ENCODE measurements around the gene PGGHG. TPM values are rescaled to one million over a fixed set of nuclear protein-coding genes. Genes with fewer than 3 reads are reported as not detected.

The PGGHG gene
- total RNA-seq, result 8.9 and 13.2 TPM in 2 replicates

DNA sequence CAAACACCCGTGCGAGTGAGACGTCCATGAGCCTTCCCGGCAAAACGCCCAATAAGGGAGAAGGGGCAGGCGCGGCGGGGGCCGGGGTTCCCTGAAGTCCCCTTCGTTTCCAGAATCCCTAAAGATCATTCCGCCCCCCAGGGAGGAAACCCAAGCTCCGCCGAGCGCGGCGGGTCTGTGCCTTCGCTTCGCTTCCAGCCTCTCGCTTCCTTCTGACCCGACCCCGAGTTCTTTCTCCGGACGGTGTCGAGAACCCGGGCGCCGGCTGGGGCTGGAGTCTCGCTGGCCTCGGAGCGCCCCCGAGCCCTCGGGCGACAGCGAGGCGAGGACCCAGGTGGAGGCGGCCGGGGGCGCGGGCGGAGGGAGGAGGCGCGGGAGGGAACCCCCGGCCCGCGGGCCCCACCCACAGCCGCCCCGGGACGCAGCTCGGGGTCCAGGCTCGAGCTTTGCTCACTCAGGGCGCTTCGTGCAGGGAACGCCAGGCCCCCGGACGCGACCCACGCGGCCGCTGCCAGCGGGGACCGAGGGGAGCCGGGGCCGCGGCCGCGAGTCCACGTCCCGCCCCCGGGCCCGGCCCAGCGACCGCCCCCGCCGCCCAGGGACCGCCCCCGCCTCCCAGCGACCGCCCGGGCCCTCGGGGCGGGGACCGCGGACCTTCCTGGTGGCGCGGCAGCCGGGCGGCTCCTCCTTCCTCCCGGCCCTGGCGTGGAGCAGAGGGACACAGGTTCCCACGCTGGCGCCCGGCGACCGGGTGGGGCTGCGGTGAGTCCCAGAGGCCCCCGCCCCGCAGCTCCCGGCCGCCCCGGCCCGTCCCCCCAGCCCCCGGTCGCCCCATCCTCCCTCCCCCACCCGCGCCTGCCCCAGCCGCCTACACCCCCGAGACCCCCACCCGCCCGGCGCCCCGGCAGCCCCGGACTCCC, at the start of gene PGGHG:
TSS of gene PGGHG (plus strand) at position 649 of the 920 bp plus-strand sequence. CDS start 691 bp downstream, outside the sequence.

DNA sequence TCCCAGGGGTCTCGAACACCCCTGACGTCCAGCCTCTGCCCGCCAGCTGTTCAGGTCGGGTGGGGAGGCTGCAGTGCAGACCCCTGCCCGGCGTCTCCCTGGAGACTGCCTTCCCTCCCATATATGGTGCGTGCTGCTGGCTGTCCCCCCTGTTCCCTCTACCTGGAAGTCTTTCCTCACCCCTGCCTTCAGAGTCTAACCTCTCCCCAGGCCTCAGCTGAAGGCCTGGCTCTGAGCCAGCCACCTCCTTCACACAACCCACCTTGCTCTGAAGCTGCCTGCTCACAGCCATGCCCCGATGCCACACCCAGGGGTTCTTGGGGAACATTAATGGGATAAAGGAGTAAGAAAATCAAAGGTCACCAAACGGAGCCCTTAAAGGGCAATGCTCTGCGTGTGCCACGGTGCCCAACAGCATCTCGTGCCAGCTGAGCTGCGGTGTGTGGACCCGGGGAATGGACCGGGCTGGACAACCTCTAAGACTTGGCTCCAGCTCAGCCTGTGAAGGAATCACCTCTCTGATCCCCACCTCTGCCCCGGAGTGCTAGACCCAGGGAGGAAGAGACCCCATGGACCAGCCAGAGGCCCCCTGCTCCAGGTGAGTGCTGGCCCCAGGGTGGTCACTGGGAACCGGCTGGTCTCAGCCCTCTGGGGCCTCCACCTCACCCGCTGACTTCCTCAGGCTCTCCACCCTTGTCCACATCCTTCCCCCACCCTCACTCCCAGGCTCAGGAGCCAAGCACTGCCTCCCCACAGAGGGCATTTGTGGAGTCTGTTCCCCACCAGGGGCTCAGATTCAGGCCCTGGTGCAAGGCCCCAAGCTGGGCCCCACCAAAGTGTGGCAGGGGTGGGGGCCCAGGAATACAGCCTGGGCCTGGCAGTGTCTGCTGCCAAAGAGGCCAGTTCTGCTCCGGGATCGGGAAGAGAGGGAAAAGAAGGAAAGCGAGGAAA, 10.7 kb upstream of the PGGHG start, which contains the start of gene NLRP6:
TSS of gene NLRP6 (plus strand) at position 407 of the 951 bp plus-strand sequence. CDS start at position 570, 163 bp downstream.

DNA sequence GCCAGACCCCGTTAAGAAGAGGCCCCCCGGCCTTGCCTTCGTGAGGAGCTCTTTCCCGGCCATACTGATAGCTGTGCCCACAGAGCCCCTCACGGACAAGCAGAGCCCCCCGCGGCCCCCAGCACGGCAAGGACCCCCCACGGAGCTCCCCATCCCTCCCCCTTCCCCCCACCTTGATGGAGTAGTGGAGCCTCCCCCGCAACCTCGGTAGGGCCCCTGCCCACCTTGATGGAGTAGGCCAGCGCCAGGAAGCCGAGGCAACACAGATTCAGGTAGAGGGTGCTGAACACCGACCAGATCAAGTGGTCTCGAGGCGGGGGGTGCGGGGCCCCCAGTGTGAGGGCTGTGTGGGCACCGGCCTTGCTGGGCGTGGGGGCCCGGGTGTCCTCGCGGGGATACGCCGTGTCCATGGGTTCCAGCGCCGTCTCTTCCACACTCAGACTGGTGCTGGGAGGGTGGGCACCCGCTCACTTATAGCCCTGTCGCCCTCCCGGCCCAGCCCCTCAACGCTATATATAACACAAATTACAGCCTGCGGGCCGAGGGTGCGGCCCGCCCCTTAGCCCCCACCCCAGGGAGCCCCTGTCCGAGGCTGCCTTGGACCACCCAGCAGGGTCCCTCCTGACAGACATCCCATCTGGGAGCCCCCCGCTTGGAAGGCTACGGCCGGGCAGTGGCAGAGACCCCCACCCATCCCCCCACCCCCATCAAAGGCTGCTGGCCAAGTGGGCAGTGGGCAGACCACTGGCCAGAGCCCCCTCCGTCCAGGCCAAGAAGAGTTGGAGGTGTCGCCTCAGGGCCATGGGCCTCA, 10.4 kb downstream of the PGGHG start, which contains the start of gene IFITM5:
TSS of gene IFITM5 (minus strand) at position 446 of the 811 bp plus-strand sequence. CDS start at position 410, 36 bp downstream.

DNA sequence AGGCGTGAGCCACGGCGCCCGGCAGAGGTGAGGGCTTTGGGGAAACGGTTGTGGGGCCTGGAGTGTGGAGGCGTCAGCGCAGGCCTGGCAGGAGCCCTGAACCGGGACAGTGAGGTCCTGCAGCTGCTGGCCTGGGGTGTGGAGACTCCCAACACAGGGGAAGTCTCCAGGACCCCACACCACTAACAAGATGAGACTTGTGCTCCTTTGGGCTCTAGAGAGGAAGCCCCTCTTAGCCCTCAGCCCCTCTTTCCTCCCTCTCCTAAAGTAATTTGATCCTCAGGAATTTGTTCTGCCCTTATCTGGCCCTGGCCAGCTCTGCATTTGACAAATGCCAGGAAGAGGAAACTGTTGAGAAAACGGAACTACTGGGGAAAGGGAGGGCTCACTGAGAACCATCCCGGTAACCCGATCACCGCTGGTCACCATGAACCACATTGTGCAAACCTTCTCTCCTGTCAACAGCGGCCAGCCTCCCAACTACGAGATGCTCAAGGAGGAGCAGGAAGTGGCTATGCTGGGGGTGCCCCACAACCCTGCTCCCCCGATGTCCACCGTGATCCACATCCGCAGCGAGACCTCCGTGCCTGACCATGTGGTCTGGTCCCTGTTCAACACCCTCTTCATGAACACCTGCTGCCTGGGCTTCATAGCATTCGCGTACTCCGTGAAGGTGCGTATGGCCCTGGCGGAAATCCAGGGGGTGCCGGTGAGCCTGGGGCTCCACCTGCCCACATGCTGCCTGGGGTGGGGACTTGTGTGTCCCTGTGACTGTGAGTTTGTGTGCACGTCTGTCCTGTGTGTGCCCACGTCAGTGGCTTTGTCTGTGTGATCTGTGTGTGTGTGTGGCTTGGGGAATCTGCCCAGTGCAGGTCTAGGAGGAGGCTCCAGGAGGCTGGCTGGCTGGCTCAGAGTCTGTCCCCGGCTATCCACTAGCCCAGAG, 19.1 kb downstream of the PGGHG start, which contains the start of gene IFITM2:
TSS of gene IFITM2 (plus strand) at position 51 of the 943 bp plus-strand sequence. CDS start at position 428, 377 bp downstream.

DNA sequence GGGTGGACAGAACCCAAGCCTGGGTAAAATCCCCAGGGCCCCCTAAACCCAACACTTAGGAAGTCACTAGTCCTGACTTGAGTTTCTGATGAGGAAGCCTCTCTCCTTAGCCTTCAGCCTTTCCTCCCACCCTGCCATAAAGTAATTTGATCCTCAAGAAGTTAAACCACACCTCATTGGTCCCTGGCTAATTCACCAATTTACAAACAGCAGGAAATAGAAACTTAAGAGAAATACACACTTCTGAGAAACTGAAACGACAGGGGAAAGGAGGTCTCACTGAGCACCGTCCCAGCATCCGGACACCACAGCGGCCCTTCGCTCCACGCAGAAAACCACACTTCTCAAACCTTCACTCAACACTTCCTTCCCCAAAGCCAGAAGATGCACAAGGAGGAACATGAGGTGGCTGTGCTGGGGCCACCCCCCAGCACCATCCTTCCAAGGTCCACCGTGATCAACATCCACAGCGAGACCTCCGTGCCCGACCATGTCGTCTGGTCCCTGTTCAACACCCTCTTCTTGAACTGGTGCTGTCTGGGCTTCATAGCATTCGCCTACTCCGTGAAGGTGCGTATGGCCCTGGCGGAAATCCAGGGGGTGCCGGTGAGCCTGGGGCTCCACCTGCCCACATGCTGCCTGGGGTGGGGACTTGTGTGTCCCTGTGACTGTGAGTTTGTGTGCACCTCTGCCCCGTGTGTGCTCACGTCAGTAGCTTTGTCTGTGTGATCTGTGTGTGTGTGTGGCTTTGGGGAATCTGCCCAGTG, 25.0 kb downstream of the PGGHG start, which contains the start of gene IFITM1:
TSS of gene IFITM1 (plus strand) at position 254 of the 767 bp plus-strand sequence. CDS start at position 385, 131 bp downstream.

Small RNAs within 50 kb of the gene (small RNA-seq; reads per million reads assigned to genes)
- gene AC136475.6, result not detected

Other genes starting within 250 kb of the PGGHG start
- not detected in 2 replicates for gene SCGB1C1, start 96.0 kb upstream of the PGGHG start, total RNA-seq
- 13.7 and 13.9 TPM in 2 replicates for gene BET1L, start 81.7 kb upstream of the PGGHG start, total RNA-seq
- 86.4 and 108 TPM in 2 replicates for gene RIC8A, start 81.4 kb upstream of the PGGHG start, total RNA-seq
- 5.6 and 8.5 TPM in 2 replicates for gene SIRT3, start 52.8 kb upstream of the PGGHG start, total RNA-seq
- 184 and 220 TPM in 2 replicates for gene PSMD13, start 52.1 kb upstream of the PGGHG start, total RNA-seq
- not detected in 2 replicates for gene NLRP6, start 10.7 kb upstream of the PGGHG start, total RNA-seq
- gene IFITM5, start 10.4 kb downstream of the PGGHG start, total RNA-seq, result not detected in 2 replicates
- 72.5 and 210 TPM in 2 replicates for gene IFITM2, start 18.7 kb downstream of the PGGHG start, total RNA-seq
- 2.5 and 10.0 TPM in 2 replicates for gene IFITM1, start 24.9 kb downstream of the PGGHG start, total RNA-seq
- 51.2 and 85.8 TPM in 2 replicates for gene IFITM3, start 31.7 kb downstream of the PGGHG start, total RNA-seq
- gene B4GALNT4, start 80.4 kb downstream of the PGGHG start, total RNA-seq, result 0.86 and 1.1 TPM in 2 replicates
- gene PKP3, start 105.1 kb downstream of the PGGHG start, total RNA-seq, result 0.07 and 0.13 TPM in 2 replicates
- gene SIGIRR, start 125.9 kb downstream of the PGGHG start, total RNA-seq, result 27.9 and 32.9 TPM in 2 replicates
- gene ANO9, start 152.9 kb downstream of the PGGHG start, total RNA-seq, result under 0.01 TPM in 1 of 2 replicates, not detected in the other
- gene PTDSS2, start 161.2 kb downstream of the PGGHG start, total RNA-seq, result 31.0 and 35.1 TPM in 2 replicates
- 127 and 179 TPM in 2 replicates for gene RNH1, start 218.1 kb downstream of the PGGHG start, total RNA-seq
- 50.8 and 71.9 TPM in 2 replicates for gene HRAS, start 246.4 kb downstream of the PGGHG start, total RNA-seq
- gene LRRC56, start 248.4 kb downstream of the PGGHG start, total RNA-seq, result 0.36 and 0.40 TPM in 2 replicates

Measured in thoracic aorta endothelial cell (primary cell).